Cerebellar cortex (tissue), 1 donor: ENCODE measurements around the gene ADAMTS3.
A peak's percentile ranks its signal among the peaks of the same experiment; 100 is the strongest.

Experiments used
- DNase-seq: peaks from one replicate; pipeline ENCODE4 v3.0.0-alpha.2; 2015; ENCODE audit warnings: low spot score

Gene ADAMTS3

DNA sequence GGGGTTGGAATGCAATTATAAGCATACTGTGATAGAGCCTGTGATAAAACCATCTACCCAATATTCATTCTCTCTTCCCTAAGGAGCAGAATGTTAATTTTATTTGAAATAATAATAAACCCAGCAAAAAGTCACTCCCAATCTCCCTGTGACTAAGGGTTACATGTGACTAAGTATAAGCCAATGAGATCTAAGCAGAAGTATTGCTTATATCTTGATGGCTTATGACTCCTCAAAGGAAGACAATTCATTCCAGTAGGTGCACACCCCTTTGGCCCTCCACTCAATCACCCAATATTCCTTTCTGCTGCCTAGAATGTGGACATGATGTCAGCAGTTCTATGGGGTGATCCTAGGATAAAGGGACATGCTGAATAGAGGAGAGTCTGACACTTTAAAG is 224.6 kb downstream of the ADAMTS3 start:
- no peak for DNase-seq

DNA sequence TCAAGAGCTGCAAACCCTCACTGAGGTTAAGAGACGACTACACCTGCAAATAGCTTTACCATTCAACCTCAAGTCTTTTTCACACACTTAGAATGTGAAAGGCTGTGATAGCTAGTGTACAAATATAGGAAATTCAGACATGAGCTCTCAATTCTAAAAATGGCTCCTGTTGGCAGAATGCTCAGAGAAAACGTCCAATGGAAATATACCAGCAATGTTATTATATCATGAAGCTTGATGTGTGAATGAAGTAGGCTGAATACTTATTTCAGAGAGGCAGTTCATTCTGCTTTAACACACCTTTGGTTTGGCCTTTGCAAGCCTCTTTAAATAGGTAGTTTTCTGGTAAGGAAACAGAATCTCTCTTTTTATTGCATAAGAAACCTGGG is 227.6 kb downstream of the ADAMTS3 start:
- no peak for DNase-seq

DNA sequence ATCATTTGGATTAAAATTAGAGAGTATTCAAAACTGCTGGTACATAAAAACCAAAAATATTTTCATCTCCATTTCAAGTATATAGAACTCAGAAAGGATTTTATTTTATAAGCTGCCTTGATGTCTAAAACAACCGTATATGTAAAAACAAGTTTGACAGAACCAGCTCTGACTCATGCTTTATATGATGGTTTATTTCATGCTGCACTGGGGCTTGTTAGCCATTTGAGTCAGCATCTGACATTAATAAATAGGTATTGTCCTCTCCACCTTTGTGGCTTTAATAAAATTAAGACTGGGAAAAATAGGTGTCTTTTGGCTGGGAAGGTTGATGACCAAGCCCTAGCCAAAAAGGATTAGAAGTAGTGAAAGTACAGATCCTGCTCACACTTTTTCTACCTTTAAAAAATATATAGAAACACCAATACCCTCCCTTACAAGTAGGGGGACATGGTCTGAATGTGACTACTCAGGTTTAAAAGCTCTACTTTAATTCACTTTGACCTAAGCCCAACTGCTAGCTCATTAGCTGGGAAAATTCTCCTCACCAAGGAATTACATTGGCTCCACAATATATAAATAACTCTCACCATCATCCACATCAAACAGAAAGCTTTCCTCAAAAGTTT is 228.1 kb downstream of the ADAMTS3 start:
- DNase-seq = no peak

DNA sequence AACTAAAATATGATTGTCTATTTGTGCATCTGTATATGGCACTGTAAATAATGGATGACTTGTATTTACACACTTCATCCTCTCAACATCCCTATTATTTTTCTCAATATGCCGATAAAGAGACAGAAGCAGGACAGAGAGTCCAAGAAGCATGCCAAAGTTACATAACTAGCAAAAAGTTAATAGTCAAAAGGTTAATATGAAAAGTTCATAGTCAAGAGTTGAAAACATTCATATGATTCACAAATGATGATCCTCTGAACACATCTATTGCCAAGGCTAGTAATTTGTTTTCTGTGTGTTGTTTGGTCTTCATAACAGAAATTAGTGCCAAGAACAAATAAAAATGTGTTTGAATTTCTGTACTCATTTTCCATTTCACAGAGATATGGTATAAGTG is 231.0 kb downstream of the ADAMTS3 start:
- DNase-seq = no peak

DNA sequence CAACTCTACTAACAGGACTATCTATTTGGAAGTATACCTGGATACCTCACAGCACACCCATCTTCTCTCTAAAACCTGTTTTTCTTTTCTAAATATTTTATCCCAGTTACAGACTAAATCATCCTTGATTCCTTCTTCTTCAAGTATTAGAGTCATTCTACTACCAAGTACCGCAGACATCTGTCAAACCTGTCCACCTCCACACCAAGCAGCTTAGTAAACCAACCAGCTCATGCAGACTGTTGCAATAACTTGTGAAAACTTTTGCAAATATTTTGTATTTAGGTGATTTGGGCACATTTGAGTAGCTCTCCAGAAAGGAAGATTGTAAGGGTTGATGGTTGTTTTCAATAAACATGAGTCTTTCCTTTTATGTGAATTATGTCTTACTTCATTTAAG is 238.6 kb downstream of the ADAMTS3 start:
- no peak for DNase-seq

DNA sequence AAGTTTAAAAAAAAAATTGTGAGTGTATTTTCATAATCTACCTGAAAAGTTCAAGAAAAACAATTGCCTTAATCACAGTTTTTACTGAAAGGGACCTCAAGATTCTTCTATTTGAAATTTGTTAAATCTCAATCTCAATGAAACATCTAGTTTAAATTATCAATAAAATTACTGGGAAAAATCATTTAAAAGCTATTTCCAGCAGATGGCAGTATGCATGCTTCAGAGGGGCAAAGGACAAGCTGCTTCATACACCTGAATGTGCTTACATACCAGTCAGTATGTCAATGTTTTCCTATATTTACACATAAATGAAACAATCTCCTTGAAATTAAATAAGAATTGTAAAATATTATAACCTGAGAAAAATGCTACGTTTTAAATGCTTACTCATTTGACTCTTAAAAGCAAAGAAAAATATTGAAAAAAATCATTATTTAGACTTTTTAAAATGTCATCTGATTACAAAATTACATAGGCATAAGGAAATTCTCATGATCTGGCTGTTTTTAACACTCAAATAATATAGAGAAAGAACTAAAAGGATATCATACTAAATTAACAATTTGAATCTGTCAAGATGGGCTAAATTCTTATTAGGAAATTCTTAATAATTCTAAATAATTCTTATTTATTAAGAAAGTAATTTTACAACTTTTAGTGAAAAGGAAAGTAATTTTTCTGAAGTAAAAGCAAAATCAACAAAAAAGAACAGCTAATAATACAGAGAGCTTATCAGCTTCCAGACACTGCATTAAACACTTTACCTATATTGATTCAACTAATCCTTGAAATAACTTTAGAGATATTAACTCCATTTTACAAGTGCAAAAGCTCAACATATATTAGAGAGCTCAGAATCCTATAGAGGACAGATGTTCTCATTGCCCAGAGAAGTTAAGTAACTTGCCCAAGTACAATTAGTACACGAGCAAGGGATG is 242.1 kb downstream of the ADAMTS3 start:
- peak; percentile 36 for DNase-seq

DNA sequence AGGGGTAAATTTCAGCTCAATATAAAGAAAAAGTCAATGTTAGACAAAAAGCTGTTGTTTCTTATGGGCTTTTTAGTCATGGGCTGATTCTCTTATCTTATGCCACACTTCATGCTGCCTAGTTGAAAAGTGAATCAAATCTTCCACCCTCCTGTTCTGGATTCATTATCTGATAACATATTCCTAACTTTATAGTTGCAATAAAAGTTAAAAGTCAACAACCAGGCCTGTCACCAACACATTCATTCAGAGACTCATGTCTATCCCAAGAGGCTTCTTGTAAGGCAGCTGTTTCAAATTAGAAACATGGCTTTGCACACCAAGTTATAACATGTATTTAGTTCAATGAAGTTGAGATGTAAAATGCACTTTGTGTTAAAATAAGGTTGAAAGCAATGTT is 243.8 kb downstream of the ADAMTS3 start:
- no peak for DNase-seq

DNA sequence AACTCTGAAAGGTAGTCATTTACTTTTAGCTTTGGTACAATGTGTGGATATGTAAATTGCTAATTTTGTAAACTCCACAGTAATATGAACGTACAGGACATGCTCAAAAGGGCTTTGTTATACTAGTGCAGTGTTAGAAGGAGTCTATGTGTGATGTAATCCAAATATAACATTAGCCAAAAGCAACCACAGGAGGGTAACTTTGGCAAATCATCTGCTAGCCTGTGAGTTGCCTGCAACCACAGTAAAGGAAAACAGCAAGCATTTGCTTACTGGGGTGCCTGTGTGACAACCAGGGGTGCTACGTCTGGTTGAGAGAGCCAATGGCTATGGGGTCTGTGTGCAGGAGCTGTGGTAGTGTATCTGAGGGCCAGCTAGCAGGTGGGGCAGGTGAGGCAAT is 245.8 kb downstream of the ADAMTS3 start:
- no peak for DNase-seq

DNA sequence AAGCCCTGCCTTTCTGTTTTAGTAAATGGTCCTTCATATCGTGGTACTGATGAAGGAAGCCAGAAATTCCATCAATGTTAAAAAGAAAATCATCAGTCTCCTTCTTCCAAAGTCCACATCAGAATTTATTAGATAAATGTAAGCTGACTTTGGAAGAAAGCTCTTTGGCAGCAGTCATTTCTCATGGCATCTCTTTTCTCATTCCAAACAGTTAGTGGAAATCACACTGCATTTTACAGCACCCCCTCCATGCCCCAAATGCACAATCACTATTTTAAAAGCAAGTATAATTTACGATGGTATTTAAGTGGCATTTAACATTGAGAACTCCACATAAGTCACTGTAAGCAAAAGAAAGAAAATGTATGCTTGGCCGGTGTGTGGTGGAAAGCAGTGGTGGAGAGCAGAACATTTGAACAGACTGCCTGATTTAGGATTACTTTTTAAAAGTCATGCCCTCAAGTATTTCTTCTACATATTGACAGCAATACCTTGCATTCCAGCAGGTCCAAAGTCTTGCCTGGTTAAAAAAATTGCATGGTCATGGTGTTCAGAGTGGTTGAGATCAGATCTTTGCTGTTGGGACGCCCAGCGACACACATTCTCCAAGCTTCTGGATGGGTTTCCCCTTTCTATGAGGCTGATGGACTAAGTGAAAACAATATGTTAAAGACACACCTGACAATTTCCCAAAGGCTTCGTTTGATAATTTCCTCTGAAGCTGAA is 248.6 kb downstream of the ADAMTS3 start:
- DNase-seq = peak; percentile 26

DNA sequence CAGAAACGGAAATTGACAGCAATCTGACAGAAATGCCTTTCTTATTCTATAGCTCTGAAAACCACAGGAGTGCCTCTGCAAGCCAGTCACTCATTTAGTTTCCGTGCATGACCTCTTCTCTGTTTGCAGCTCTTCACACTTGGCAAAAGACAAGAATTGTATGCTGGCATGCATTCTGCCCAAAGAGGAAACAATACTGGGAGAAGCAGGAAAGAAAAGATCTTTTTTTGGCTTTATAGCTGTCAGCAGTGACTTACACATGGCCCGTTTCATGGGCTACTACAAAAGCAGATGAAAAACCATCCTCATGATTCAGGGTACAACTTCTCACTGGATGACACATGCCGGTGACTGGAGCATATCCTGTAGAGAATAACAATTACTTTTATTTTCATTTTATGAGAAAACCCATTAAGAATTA is 249.4 kb downstream of the ADAMTS3 start:
- peak; percentile 15 for DNase-seq

DNA sequence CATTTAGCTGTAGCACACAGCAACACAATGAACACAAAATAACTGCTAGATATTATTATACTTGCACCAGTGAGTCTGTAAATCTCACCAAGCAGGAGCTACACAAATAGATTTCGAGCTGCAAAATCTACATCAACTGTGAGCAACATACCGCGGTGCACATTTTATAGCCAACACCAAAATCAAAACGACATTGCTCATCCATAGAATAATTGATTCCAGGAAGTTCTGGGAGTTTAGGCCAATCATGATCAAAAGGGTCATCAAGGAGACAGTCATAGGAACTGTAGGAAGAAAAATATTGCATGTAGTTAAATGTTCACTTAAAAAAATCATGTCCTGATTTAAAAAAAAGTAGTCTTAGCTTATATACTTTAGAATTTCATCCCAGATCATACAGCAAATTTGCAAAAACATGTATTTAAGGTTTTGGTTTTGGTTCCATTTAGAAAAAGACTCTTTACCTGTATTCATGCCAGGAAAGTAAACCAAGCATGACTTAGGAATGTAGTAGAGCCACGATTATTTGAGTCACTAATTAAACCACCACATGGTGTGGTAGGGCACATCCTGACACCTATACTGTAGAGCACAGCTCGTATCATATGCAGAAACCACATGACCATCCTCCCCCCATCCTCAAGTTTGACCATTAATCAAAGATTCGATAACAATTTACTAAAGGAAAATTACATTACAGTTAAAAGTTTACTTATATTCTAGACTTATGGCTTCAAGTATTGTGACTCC is 250.4 kb downstream of the ADAMTS3 start:
- DNase-seq = no peak

DNA sequence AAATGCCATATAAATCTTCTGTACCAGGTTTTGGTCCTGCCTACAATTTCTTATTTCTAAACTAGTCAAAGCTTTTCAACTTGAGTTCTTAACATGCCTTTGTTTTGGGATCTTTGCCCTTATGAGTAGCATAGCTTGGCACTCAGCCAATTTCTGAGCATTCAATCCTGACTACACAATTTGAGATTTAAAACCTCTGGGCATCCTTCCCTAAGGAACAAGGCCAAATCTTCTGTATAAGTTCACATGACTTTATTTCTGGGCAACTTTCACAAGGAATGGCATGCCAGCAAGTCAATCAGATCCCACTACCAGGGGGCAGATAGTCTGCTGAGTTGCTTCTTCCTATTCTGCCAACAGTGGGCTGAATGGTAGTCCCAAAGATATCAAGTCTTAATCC is 254.2 kb downstream of the ADAMTS3 start:
- DNase-seq = peak; percentile 19

DNA sequence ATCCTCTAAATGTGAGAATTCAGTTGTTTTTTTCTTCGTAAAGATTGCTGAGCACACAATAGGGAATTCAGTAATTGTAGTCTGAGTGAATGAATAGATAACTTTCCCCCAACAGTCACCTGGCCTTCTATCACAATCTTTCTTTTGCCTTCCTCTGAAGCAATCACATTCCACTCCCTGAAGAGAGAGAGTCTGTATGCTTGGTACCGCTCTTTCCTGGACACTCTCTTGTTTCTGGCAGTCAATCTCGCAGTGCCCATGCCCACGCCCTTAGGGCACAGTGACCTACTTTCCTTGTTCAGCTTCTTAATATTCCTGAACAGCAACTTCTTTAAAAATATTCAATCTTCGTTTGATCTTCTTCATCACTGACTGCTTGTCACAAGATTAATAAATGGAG is 255.9 kb downstream of the ADAMTS3 start:
- peak; percentile 16 for DNase-seq

DNA sequence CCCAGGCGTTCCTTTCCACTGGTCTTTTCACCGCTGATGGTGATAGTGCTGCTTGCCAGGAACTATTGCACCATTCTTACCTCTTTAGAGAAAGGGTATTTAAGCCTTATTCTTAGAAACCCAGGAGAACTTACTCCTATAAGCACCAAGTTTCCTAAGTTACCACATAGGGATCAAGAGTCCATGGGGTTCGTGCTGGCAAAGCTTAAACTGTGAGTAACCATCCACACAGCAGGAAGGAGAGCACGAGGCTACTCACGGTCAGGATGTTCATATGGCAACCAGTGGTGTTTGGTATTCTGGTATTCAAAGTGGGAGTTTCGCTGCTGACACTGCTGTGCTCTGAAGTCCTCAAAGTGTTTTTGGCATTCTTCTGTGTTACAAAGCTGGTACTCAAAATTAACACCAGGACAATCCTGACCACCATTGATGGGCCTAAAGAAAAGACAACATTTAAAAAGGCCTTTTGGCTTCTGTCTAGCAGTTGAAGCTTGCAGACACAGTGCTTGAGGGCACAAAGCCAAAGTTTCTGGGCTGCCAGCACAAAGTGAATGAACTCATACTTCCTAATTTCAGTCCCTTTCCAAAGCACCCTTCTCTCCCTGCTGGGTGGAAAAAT is 256.9 kb downstream of the ADAMTS3 start:
- DNase-seq = peak; percentile 73

DNA sequence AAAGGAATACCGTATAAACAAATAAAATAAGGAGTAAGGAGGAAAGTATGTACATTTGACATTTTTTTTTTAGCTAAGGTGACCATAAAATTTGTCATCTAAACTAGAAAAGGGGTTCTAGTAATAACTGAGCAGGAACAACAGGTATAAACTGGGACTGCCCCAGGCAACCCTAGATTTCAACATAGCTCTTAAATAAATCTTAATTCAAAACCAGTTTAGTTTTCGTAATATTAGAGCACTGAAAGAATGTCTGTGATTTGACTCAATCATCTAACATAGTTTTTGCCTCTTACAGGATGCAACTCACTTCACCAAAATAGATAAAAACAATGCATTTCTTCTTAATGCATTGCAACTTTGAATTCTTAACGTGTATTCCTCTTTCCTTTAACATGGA is 257.7 kb downstream of the ADAMTS3 start:
- no peak for DNase-seq

DNA sequence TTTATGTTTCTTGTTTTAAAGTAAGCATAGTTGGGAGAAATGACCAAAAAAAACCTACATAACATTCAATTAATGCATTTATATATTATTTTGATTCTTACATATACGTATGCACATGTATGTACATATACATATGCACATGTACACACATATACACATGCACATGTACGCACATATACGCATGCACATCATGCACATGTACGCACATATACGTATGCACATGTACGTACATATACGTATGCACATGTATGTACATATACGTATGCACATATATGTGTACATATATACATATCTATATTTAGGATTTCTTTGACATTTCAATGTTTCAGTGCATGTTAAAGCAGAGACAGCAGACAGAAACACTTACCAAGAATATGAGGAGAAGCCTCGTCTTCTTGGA is 263.4 kb downstream of the ADAMTS3 start:
- DNase-seq = no peak

DNA sequence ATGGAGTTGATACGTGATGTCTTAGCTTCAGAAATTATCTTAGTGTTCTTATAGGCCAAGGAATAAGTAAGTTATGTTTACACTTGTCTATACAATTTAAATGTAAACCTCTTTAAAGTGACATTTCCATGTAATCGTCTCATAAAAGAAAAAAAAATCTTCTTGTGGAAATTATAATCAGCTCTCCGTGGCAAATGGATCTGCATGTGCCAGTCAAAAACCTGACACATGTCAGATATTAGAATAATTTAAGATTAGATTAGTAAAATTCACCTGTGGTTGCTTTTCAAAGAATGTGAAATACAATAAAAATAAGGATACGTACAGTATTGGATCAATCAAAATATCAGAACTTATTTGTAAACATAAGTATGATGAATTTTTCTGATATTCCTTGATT is 263.9 kb downstream of the ADAMTS3 start:
- DNase-seq = no peak

DNA sequence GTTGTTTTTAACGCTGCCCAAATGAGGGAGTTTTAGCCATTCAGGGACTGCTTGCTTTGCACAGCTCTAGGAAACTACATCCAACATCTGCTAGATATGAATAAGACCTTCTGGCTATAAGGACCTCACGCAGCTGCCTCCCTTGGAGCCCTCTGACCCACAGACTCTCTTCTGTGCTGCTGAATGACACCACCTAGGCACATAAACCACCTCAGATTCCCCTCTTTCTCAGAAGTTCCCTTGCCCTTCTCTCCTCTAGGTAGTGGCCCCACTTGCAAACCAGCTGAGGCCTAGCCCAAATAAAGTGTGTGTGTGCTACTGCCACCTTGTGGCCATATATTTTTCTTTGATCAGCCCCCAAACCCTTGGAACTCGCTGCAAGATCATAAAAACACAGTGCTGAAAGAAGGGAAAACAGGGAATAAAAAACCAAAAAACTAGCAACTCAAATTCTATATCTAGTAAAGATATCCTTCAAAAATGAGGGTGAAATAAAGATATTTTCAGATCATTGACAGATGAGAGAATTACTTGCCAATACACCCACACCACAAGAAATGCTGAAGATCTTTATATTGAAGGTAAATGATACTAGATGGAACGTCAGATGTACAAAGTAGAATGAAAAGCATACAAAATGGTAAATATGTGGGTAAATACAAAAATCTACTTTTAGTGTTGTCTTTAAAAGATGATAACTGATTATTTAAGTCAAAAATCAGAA is 265.9 kb downstream of the ADAMTS3 start:
- peak; percentile 60 for DNase-seq

DNA sequence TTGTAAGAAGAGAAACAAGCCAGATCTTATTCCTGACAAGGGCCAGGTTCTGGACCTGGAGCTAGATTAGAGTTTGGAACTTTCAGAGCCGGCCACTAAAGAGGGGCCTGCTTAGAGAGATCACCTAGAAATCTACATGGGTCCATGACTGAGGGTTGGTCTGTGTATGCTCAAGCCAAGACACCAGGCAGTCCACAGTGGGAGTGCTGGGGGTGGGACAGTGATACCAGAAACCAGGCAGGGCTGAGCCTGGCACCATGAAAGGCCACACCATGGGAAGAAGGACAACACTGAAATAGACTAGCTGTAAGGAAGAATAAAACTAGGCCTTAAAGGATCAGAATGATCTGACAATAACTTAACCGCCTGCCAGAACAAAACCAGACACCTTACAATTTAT is 267.3 kb downstream of the ADAMTS3 start:
- no peak for DNase-seq

DNA sequence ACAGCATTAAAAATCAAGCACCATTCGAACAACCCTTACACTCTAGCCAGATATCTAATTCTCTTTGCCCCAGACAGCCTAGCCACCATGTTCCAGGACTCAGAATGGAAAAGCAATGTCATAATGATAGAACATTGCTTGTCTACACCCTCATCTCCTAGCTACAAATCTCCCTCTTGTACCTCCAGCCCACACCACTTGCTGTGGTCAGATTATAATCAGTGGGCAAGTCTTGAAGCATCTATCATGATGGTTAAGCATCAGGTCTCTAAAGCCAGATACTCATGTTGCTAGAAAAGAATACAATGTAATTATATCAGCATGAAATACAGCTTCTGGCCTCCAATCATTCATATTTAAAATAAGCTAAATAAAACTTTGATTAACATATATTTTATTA is 268.9 kb downstream of the ADAMTS3 start:
- no peak for DNase-seq

DNA sequence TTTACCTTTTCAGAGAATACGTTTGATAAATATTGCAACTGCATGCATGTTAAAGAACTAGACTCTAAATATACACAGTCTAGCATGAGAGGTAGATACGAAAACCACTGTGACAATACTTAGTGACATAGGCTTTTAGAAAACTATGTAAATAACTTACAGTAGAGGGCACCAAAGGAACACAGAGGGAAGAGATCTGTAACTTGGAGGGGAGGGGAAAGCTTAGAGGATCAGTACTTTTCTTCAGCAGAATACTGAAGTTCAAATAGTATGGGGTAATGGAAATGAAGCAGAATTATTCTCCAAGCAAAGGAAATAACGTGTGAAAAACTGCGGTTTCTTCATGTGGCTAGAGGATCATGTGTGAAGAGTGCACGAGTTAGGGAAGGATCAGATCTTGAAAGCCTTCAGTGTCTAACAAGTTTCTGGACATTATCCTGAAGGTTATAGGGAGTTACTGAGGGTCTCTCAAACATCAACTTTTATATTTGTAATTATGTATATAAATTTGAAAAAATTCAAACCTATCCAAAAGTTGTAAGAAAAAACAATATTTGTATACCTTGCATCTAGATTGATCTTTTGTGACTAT is 273.0 kb downstream of the ADAMTS3 start:
- DNase-seq = peak; percentile 61
